PC-9 (cell line): ENCODE data around the gene CDC42BPB.

ENCODE experiments used
- CTCF ChIP-seq: fragments of 200-600 bp; sonication (generic); conservative IDR thresholded peaks from 2 replicates; pipeline ENCODE4 v1.6.1; 2017; ENCODE audit warnings: mixed run types, antibody characterized with exemption, mild to moderate bottlenecking, moderate library complexity
- EZH2 ChIP-seq: fragments of 200-600 bp; sonication (generic); IDR thresholded peaks from 2 replicates; pipeline ENCODE4 v1.8.0; 2017; ENCODE audit warnings: antibody characterized with exemption, low read depth

- TF ChIP-seq EZH2 = no peak
- no peak for TF ChIP-seq CTCF
Observed at GRCh38 chr14:102975662-102976061, 81.7 kb downstream of the CDC42BPB start.
